Kidney (tissue), 14 donors: ENCODE measurements around the gene RAB3IP. TPM values are rescaled to one million over a fixed set of nuclear protein-coding genes. Genes with fewer than 3 reads are reported as not detected.

Source experiments
- DNase-seq, 5 donors: peaks; one replicate each; pipeline ENCODE4 v3.0.0-alpha.2; 2013 to 2020
- FAIRE-seq: peaks from 2 replicates; lab custom pipeline; 2012; peaks lifted over from hg19 to GRCh38; lab: Jason Lieb, UNC
- H3K27ac ChIP-seq, 2 donors: one replicate each; pipeline ENCODE4 v1.7.0; 2013; ENCODE audit warnings: low read depth in 2 of 2, low read length in 2 of 2, inconsistent platforms in 1 of 2
- H3K27me3 ChIP-seq: one replicate; pipeline ENCODE4 v1.7.1; 2013; ENCODE audit warnings: low read length, inconsistent platforms; ENCODE audit not compliant: control insufficient read depth, insufficient read depth
- H3K36me3 ChIP-seq, 3 donors: one replicate each; pipeline versions ENCODE4 v1.7.0 to v1.7.1; 2013; ENCODE audit warnings: low read length in 3 of 3, control low read depth in 1 of 3, inconsistent platforms in 1 of 3; ENCODE audit not compliant: insufficient read depth in 3 of 3, control insufficient read depth in 2 of 3
- H3K4me1 ChIP-seq, 3 donors: one replicate each; pipeline versions ENCODE4 v1.7.0 to v1.7.1; 2013; ENCODE audit warnings: low read length in 3 of 3, inconsistent platforms in 1 of 3, low read depth in 1 of 3; ENCODE audit not compliant: control insufficient read depth in 2 of 3, insufficient read depth in 2 of 3
- H3K4me3 ChIP-seq, 3 donors: one replicate each; pipeline versions ENCODE4 v1.7.0 to v1.8.1; 2013; ENCODE audit warnings: low read length in 3 of 3, control low read depth in 1 of 3, inconsistent platforms in 1 of 3
- H3K9ac ChIP-seq, 3 donors: one replicate each; pipeline versions ENCODE4 v1.7.0 to v1.7.1; 2013; ENCODE audit warnings: low read length in 3 of 3, control low read depth in 1 of 3, inconsistent platforms in 1 of 3
- H3K9me3 ChIP-seq, 3 donors: one replicate each; pipeline versions ENCODE4 v1.7.0 to v1.7.1; 2013; ENCODE audit warnings: low read length in 3 of 3, control low read depth in 1 of 3, inconsistent platforms in 1 of 3; ENCODE audit not compliant: control insufficient read depth in 2 of 3, insufficient read depth in 1 of 3
- CTCF ChIP-seq: IDR thresholded peaks from 3 replicates; pipeline ENCODE4 v1.5.1; 2012; ENCODE audit warnings: mild to moderate bottlenecking, moderate library complexity, borderline replicate concordance; ENCODE audit not compliant: insufficient read depth; ENCODE audit errors: extremely low read depth
- intact Hi-C: fragments of 100-400 bp; cut with DNase I; formaldehyde crosslinking; loops from one replicate; pipeline ENCODE4 v1.11.1; 2022
- polyA plus RNA-seq: library from polyadenylated mRNA; stranded (reverse); fragments of 350-450 nt; fragmentation: Illumina TruSeq; extraction: RNeasy Lipid Tissue Mini Kit (QIAGEN cat#74804); gene quantifications from one replicate; pipeline ENCODE4 v1.2.3, GENCODE V29; 2014; ENCODE audit warnings: low read depth, low replicate concordance; ENCODE audit not compliant: insufficient read depth
- total RNA-seq: library from RNA; stranded (reverse); fragmentation: NEBNext Ultra II Directional; extraction: Animal tissue kit (Norgen Biotek cat#: 25700); gene quantifications from one replicate; pipeline ENCODE4 v1.2.1, GENCODE V29; 2021
- donor health status: control.
- donor health status: control.
- donor health status: control.
- donor health status: control.
- donor health status: control.
- donor health status: DM: yes; HTN: yes; CAD: no.
- donor health status: Normal renal cell carcinoma (clear cell type).

RAB3IP gene
- total and polyA plus RNA-seq, 2 donors from 2014 or later: 58.4 to 73.6 TPM

- Histone ChIP-seq H3K9ac (no peak overlapping the region), H3K36me3 (no peaks in the 10 kb centered on the region), H3K4me3 (no peak overlapping the region), H3K9me3 (no peaks in the 10 kb centered on the region), H3K4me1 (no peaks in the 10 kb centered on the region), H3K27me3 (no peaks in the 10 kb centered on the region), H3K27ac (no peak overlapping the region)
- DNase-seq: no peak
- no peak for FAIRE-seq
- TF ChIP-seq CTCF: no peak
- intact Hi-C loops: no loop called here
Measured at GRCh38 chr12:69701826-69702225, 36.8 kb upstream of the RAB3IP start.

- no peak overlapping the region for H3K4me3 ChIP-seq
- H3K27ac ChIP-seq: no peak overlapping the region
- intact Hi-C loops: no loop called here
- FAIRE-seq (no peak), DNase-seq (no peak)
- no peaks in the 10 kb centered on the region for H3K27me3 ChIP-seq
- no peaks in the 10 kb centered on the region for H3K4me1 ChIP-seq
- no peak for TF ChIP-seq CTCF
- H3K9ac ChIP-seq: no peak overlapping the region
- H3K9me3 ChIP-seq: no peaks in the 10 kb centered on the region
- no peaks in the 10 kb centered on the region for H3K36me3 ChIP-seq
Measured at GRCh38 chr12:69703146-69703642, 35.5 kb upstream of the RAB3IP start.

- H3K4me3 ChIP-seq: no peak overlapping the region
- H3K36me3 ChIP-seq: no peaks in the 10 kb centered on the region
- H3K9me3 ChIP-seq: peaks cover 0 to 2% (median 0%) of the 10 kb centered on the region in 3 donors
- no peak overlapping the region for H3K9ac ChIP-seq
- intact Hi-C loops: no loop called here
- no peak overlapping the region for H3K27ac ChIP-seq
- FAIRE-seq (no peak), DNase-seq (no peak)
- no peaks in the 10 kb centered on the region for H3K27me3 ChIP-seq
- no peak for TF ChIP-seq CTCF
- no peaks in the 10 kb centered on the region for H3K4me1 ChIP-seq
Measured at GRCh38 chr12:69704357-69704756, 34.3 kb upstream of the RAB3IP start.

GRCh38 chr12:69708649-69709048 is 30.0 kb upstream of the RAB3IP start:
- Histone ChIP-seq H3K9me3 (peaks cover 0 to 2% (median 0%) of the 10 kb centered on the region in 3 donors), H3K36me3 (no peaks in the 10 kb centered on the region), H3K4me1 (no peaks in the 10 kb centered on the region), H3K27me3 (no peaks in the 10 kb centered on the region), H3K27ac (no peak overlapping the region), H3K4me3 (no peak overlapping the region), H3K9ac (no peak overlapping the region)
- intact Hi-C loops: no loop called here
- DNase-seq: no peak
- no peak for FAIRE-seq
- no peak for TF ChIP-seq CTCF
